ENCODE results near the gene KCNJ14.

The KCNJ14 gene

GRCh38 chr19:48489608-48490216, 34.3 kb downstream of the KCNJ14 start:
- DNase-seq, result peak; percentile 15

DNA sequence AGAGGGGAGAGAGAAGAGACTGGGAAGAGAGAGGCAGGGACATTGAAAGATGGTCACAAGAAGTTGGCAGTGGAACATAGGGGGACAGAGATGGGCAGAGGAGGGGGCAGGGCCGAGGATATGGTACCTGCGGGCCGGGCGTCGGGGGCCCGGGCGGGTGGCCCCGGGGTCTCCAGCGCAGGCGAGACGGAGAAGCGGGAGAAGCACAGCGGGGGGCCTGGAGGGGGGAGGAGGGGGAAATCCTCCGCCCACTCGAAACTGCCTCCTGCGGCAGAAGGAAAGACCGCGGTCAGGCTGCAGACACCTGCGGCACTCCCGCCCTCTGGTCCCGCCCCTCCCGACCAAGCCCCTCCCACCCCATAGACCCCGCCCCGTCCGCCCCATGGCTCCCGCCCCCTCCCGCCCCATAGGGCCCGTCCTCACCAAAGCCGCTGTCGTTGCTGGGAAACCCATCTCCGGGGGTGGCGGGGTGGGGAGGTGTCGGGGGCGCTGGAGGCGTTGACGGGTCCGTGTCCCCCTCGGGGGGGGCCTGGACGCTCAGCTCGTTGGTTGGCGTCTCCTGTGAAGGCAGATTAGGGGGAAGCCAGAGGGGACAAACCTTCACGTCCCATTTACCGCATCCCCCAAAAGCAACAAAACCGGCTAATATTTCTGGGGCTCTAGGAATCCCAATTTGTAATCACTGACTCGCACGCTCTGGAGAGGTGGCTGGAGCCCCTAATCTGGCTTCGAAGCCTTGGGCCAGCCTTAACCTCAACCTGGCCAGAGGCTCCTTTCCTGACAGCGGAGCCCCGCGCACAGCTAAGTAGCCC, 35.8 kb downstream of the KCNJ14 start:
- DNase-seq, result no peak

- DNase-seq, result no peak
Measured at GRCh38 chr19:48491793-48492123, 36.4 kb downstream of the KCNJ14 start.

DNA sequence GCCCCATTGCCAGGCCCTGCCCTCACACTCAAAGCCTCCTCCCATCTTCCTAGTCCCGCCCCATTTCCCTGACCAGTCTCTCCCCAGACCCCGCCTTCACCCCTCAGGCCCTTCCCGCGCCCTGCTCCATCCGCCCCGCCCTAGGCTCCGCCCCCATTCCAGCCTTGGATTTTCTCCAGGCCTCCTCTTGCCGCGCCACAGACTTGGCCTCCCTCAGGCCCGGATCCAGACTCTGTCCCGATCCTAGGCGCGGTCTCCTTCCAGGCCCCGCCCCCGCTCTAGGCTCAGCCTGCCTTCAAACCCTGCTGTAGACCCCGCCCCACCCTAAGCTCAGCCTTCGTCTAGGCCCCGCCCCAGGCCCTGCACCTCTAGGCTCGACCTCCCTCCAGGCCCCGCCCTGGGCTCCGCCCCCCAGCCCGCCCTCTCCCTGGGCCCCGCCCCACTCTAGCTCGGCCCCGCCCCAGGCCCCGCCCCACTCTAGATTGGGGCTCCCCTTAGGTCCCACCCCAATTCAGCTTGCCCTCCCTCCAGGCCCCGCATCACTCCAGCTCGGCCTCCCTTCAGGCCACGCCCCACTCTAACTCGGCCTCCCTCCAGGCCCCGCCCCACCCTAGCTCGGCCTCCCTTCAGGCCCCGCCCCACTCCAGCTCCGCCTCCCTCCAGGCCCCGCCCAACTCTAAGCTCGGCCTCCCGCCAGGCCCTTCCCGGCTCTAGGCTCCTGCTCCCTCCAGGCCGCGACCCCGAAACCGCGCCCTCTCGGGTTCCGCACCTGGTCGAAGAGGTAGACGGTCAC, 37.7 kb downstream of the KCNJ14 start:
- peak; percentile 54 for DNase-seq

- no peak for DNase-seq
Measured at GRCh38 chr19:48493718-48494401, 38.5 kb downstream of the KCNJ14 start.

GRCh38 chr19:48495396-48495795, 40.0 kb downstream of the KCNJ14 start:
- DNase-seq, result no peak

DNA sequence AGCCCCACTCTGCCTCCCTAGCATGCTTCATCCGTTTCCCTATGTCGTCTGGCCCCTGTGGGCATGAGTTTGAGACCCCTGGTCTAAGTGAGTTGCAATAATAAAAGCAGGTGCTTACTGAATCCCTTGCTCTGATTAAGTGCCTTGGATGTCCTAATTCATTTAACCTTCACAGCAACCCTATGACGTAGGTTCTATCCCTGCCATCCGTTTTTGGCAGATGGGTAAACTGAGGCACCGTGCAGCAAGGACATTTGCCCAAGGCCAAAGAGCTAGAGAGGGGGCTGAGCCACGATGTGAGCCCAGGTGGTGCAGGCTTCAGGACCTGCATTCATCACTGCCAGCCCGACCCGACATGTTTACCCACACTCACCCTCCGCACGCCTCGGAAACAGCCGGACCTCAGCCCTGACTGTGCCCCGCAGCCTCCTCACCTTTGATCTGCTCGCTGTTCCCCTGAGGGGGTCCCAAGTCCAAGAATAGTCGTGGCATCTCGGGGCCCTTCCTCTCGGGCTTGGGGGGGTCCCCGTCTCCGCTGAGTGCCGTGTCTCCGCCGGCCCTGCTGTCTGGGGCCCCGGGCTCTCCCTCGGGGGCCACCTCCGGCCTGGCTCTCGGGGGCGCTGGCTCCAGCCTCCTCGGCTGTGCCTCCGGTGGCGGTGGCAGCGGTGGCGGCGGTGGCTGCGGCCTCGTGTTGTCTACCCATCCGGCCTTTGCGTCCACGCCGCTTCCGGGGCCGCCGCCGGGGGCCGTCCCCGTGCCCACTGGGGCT, 41.8 kb downstream of the KCNJ14 start:
- DNase-seq, result no peak

GRCh38 chr19:48497728-48498594, 42.6 kb downstream of the KCNJ14 start:
- DNase-seq, result no peak

DNA sequence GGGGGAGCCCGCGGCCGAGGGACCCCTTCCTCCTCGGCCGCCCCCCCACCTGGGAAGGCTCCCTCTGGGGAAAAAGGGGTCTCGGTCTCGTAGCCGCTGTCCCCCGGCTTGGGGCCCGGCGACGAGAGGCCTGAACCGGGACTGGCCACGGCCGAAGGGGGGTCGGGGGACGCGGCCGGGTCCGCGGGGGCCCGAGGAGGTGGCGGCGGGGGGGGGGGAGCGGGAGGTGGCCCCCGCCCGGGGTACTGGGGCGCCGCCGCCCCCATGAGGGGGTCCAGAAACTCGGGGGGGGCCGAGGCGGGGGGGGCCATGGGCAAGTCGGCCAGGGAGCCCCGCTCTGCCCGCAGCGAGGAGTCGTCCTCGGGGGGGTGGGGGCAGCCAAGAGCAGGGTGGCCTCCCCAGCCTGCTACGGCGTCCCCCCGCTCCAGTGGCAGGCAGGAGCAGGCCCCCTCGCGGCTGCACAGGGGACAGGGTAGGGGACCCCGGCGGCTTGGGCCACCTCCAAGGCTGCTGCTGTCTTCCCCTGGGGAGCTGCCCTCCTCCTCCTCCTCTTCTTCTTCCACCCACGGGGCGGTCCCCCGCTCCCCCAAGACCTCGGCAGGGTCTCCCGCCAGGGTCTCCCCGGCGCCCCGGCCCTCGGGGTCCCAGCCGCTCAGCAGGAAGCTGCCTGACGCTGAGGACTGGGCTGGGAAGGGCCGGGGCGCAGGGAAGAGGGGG, 43.4 kb downstream of the KCNJ14 start:
- no peak for DNase-seq

- no peak for DNase-seq
Measured at GRCh38 chr19:48499316-48500090, 44.1 kb downstream of the KCNJ14 start.

- no peak for DNase-seq
Measured at GRCh38 chr19:48500830-48501493, 45.6 kb downstream of the KCNJ14 start.

DNA sequence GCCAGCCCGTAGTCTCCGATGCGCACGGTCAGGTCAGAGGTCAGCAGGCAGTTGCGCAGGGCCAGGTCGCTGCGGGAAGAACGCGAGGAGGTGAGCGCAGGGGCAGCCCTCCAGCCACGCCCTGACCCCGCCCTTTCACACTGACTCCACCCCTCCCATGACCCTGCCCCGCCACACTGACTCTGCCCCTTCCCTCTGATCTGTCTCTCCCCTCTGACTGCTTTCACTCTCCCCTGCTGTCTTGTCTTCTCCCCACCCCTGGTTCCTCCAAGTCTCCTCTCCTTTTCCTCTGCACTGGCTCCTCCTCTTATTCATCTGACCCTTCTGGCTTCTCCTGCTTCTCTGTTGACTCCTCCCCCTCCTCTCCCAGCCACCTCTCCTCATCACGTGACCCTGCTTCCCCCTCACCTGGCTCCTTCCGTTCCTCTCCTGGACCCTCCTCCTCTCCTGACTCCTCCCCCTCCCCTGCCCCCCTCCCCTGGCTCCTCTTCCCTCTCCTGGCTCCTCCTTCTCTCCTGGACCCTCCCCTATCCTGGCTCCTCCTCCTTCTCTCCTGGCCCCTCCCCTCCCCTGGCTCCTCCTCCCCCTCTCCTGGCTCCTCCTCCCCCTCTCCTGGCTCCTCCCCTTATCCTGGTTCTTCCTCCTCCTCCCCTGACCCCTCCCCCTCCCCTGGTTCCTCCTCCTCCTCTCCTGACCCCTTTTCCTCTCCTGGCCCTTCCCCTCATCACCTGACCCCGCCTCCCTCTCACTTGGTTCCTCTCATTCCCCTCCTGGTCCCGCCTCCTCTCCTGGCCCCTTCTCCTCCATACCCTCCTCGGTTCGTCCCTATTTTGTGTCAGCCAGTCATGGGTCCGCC, 46.3 kb downstream of the KCNJ14 start:
- no peak for DNase-seq

DNA sequence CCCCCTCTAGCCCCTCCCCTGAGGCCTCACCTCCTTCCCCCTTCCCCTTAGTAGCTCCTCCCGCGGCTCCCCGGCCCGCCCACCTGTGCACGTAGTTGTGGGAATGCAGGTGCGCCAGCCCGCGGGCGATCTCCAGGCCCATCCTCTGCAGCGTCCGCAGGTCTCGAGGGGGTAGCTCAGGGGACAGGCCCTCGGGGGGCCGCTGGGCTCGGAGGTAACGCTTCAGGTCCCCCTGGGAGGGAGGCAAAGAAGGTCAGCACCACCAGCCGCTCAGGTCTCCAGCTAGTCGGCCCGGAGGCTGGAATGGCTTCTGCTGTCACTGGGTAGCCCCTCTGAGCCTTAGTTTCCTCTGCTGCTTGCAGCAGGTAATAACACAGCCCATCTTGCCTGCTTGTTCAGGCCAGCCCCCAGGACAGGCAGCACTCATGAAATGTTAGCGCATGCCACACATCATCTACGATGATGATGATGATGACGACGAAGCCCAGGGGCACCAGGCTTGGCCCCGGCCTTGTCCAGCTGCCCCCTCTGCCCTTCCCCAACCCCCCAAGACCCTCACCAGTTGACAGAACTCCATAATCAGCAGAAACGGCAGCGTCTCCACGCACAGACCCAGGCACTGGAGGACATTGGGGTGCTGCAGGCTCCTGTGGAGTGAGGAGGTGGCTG, 47.1 kb downstream of the KCNJ14 start:
- no peak for DNase-seq

DNA sequence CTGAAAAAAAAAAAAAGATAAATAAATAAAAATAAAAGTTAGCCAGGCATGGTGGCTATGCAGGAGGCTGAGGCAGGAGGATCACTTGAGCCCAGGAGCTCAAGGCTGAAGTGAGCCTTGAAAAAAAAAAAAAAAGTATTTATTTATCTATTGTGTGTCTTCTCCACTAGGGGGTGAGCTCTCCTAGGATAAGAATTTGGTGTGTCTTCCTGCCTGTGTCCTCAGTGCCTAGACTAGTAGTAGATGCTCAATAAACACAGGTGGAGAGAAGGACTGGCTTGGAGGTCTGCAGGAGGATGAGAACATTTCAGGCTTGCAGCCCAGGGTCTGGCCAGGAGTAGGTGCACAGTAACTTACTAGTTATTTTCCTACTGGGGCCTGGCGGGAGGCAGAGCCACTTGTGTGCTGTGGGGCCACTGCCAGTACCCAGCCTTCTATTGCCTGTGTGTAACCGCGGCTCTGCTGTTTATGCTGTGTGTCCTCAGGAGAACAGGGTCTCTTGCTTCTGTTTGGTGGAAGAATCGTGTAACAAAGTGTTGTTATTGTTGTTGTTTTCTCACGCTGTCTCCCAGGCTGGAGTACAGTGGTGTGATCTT, 50.9 kb downstream of the KCNJ14 start:
- DNase-seq, result no peak

- no peak for DNase-seq
Measured at GRCh38 chr19:48507911-48508439, 52.6 kb downstream of the KCNJ14 start.

- no peak for DNase-seq
Measured at GRCh38 chr19:48508729-48509411, 53.5 kb downstream of the KCNJ14 start.

Data from NCI-H1092 (cell line).